ENCODE results near the gene PCARE.

The PCARE gene

GRCh38 chr2:29033172-29033571 is 41.2 kb downstream of the PCARE start:
- no peak overlapping the region for H2AFZ ChIP-seq (ENCODE audit: low read length)
- H3K79me2 ChIP-seq (ENCODE audit: insufficient read depth, low read length) = no peaks in the 10 kb centered on the region
- no peaks in the 10 kb centered on the region for H3F3A ChIP-seq (ENCODE audit: insufficient read depth, low read length)
- TF ChIP-seq EZH2 (IDR thresholded peaks at IDR 0.05; ENCODE audit: borderline replicate concordance, low read length) (no peak), CTCF (IDR thresholded peaks at IDR 0.05; ENCODE audit: low read length) (no peak)
- H4K20me1 ChIP-seq (ENCODE audit: insufficient read depth, low read length) = no peaks in the 10 kb centered on the region
- H3K4me3 ChIP-seq (ENCODE audit: low read depth, low read length, poor library complexity, severe bottlenecking) = no peak overlapping the region
- H3K27ac ChIP-seq (ENCODE audit: low read depth, low read length, poor library complexity, severe bottlenecking) = no peak overlapping the region
- no peaks in the 10 kb centered on the region for H3K27me3 ChIP-seq (ENCODE audit: insufficient read depth, low read length)
- no peaks in the 10 kb centered on the region for H3K36me3 ChIP-seq (ENCODE audit: insufficient read depth, low read length)
- H3K9me3 ChIP-seq (ENCODE audit: low read length) = no peaks in the 10 kb centered on the region
- no peaks in the 10 kb centered on the region for H3K4me1 ChIP-seq (ENCODE audit: insufficient read depth, low read length, severe bottlenecking)
- no peak overlapping the region for H3K9ac ChIP-seq (ENCODE audit: low read length)
- no peaks in the 10 kb centered on the region for H3K9me2 ChIP-seq (ENCODE audit: low read depth, low read length)
- no peak overlapping the region for H3K4me2 ChIP-seq (ENCODE audit: low read length)

GRCh38 chr2:29032189-29032588 is 42.1 kb downstream of the PCARE start:
- Histone ChIP-seq H3K27me3 (ENCODE audit: insufficient read depth, low read length) (no peaks in the 10 kb centered on the region), H2AFZ (ENCODE audit: low read length) (no peak overlapping the region), H3K4me1 (ENCODE audit: insufficient read depth, low read length, severe bottlenecking) (no peaks in the 10 kb centered on the region), H3K9me2 (ENCODE audit: low read depth, low read length) (no peaks in the 10 kb centered on the region), H3K27ac (ENCODE audit: low read depth, low read length, poor library complexity, severe bottlenecking) (no peak overlapping the region), H3K4me3 (ENCODE audit: low read depth, low read length, poor library complexity, severe bottlenecking) (no peak overlapping the region), H3K9ac (ENCODE audit: low read length) (no peak overlapping the region), H3K36me3 (ENCODE audit: insufficient read depth, low read length) (no peaks in the 10 kb centered on the region), H3K79me2 (ENCODE audit: insufficient read depth, low read length) (no peaks in the 10 kb centered on the region), H4K20me1 (ENCODE audit: insufficient read depth, low read length) (no peaks in the 10 kb centered on the region), H3K9me3 (ENCODE audit: low read length) (no peaks in the 10 kb centered on the region), H3F3A (ENCODE audit: insufficient read depth, low read length) (no peaks in the 10 kb centered on the region), H3K4me2 (ENCODE audit: low read length) (no peak overlapping the region)
- TF ChIP-seq CTCF (IDR thresholded peaks at IDR 0.05; ENCODE audit: low read length) (no peak), EZH2 (IDR thresholded peaks at IDR 0.05; ENCODE audit: borderline replicate concordance, low read length) (no peak)

GRCh38 chr2:29031046-29031445 is 43.3 kb downstream of the PCARE start:
- no peak overlapping the region for H3K9ac ChIP-seq (ENCODE audit: low read length)
- no peaks in the 10 kb centered on the region for H3K36me3 ChIP-seq (ENCODE audit: insufficient read depth, low read length)
- H3K27me3 ChIP-seq (ENCODE audit: insufficient read depth, low read length) = no peaks in the 10 kb centered on the region
- no peak for TF ChIP-seq CTCF (IDR thresholded peaks at IDR 0.05; ENCODE audit: low read length)
- H4K20me1 ChIP-seq (ENCODE audit: insufficient read depth, low read length) = no peaks in the 10 kb centered on the region
- no peaks in the 10 kb centered on the region for H3K9me2 ChIP-seq (ENCODE audit: low read depth, low read length)
- no peaks in the 10 kb centered on the region for H3K4me1 ChIP-seq (ENCODE audit: insufficient read depth, low read length, severe bottlenecking)
- H2AFZ ChIP-seq (ENCODE audit: low read length) = no peak overlapping the region
- H3F3A ChIP-seq (ENCODE audit: insufficient read depth, low read length) = no peaks in the 10 kb centered on the region
- no peaks in the 10 kb centered on the region for H3K79me2 ChIP-seq (ENCODE audit: insufficient read depth, low read length)
- no peak overlapping the region for H3K4me2 ChIP-seq (ENCODE audit: low read length)
- H3K4me3 ChIP-seq (ENCODE audit: low read depth, low read length, poor library complexity, severe bottlenecking) = no peak overlapping the region
- no peaks in the 10 kb centered on the region for H3K9me3 ChIP-seq (ENCODE audit: low read length)
- H3K27ac ChIP-seq (ENCODE audit: low read depth, low read length, poor library complexity, severe bottlenecking) = no peak overlapping the region
